ENCODE measurements around the gene HYAL2. TPM values are rescaled to one million over a fixed set of nuclear protein-coding genes. Genes with fewer than 3 reads are reported as not detected.
A peak's percentile ranks its signal among the peaks of the same experiment; 100 is the strongest.

Gene HYAL2
- total and polyA plus RNA-seq, 4 donors = 19.5 to 57.6 (median 33.2) TPM

GRCh38 chr3:50290161-50290641, 32.3 kb downstream of the HYAL2 start:
- peaks cover 5 to 41% (median 22%) of the 10 kb centered on the region in 4 donors for H3K36me3 ChIP-seq (ENCODE audit: control insufficient read depth in 4 of 4, insufficient read depth in 3 of 4, low read depth in 1 of 4, low read length in 3 of 4)
- H3K9ac ChIP-seq (ENCODE audit: low read depth in 1 of 2, low read length in 2 of 2) = no peak overlapping the region
- peaks cover 5 to 25% (median 17%) of the 10 kb centered on the region in 4 donors for H3K4me1 ChIP-seq (ENCODE audit: control insufficient read depth in 4 of 4, insufficient read depth in 4 of 4, low read length in 3 of 4)
- TF ChIP-seq FOXA2 (IDR thresholded peaks at IDR 0.05) (no peak), RAD21 (IDR thresholded peaks at IDR 0.05) (no peak), TAF1 (conservative IDR thresholded peaks at IDR 0.05) (no peak), SP1 (IDR thresholded peaks at IDR 0.05) (no peak), GABPA (IDR thresholded peaks at IDR 0.05 in 1 of 2, conservative IDR thresholded peaks at IDR 0.05 in 1 of 2) (no peak), FOXA1 (IDR thresholded peaks at IDR 0.05) (no peak), HNF4G (IDR thresholded peaks at IDR 0.05) (no peak), CTCF (IDR thresholded peaks at IDR 0.05; ENCODE audit: low read depth, low read length, missing input control) (no peak)
- H3K9me3 ChIP-seq (ENCODE audit: control insufficient read depth in 4 of 4, low read length in 3 of 4) = no peaks in the 10 kb centered on the region
- no peak overlapping the region for H3K4me3 ChIP-seq (ENCODE audit: low read depth in 1 of 3, low read length in 3 of 3)
- H3K27me3 ChIP-seq (ENCODE audit: control insufficient read depth in 4 of 4, insufficient read depth in 4 of 4, low read length in 3 of 4) = no peaks in the 10 kb centered on the region
- H3K27ac ChIP-seq (ENCODE audit: low read depth in 1 of 2, low read length in 2 of 2) = peak overlapping the region in 1 of 2 donors; percentile 97
- DNase-seq (ENCODE audit: low spot score) = no peak
- WGBS = 94% methylated on average over 16 of the region's 16 CpGs

GRCh38 chr3:50289130-50289529, 33.4 kb downstream of the HYAL2 start:
- no peak for DNase-seq (ENCODE audit: low spot score)

More at GRCh38 chr3:50289130-50289529, 33.4 kb downstream of the HYAL2 start:
- Histone ChIP-seq H3K9ac (ENCODE audit: low read depth in 1 of 2, low read length in 2 of 2) (no peak overlapping the region), H3K9me3 (ENCODE audit: control insufficient read depth in 4 of 4, low read length in 3 of 4) (no peaks in the 10 kb centered on the region), H3K27ac (ENCODE audit: low read depth in 1 of 2, low read length in 2 of 2) (no peak overlapping the region), H3K36me3 (ENCODE audit: control insufficient read depth in 4 of 4, insufficient read depth in 3 of 4, low read depth in 1 of 4, low read length in 3 of 4) (peaks cover 5 to 41% (median 22%) of the 10 kb centered on the region in 4 donors), H3K27me3 (ENCODE audit: control insufficient read depth in 4 of 4, insufficient read depth in 4 of 4, low read length in 3 of 4) (no peaks in the 10 kb centered on the region), H3K4me1 (ENCODE audit: control insufficient read depth in 4 of 4, insufficient read depth in 4 of 4, low read length in 3 of 4) (peaks cover 5 to 25% (median 17%) of the 10 kb centered on the region in 4 donors), H3K4me3 (ENCODE audit: low read depth in 1 of 3, low read length in 3 of 3) (no peak overlapping the region)
- TF ChIP-seq SP1 (IDR thresholded peaks at IDR 0.05) (no peak), FOXA1 (IDR thresholded peaks at IDR 0.05) (no peak), RXRA (IDR thresholded peaks at IDR 0.05) (no peak), HNF4A (conservative IDR thresholded peaks at IDR 0.05) (no peak), TAF1 (conservative IDR thresholded peaks at IDR 0.05) (no peak), MAX (IDR thresholded peaks at IDR 0.05) (no peak), YY1 (IDR thresholded peaks at IDR 0.05) (no peak), FOXA2 (IDR thresholded peaks at IDR 0.05) (no peak), REST (IDR thresholded peaks at IDR 0.05) (no peak), NR2F2 (IDR thresholded peaks at IDR 0.05) (no peak), HNF4G (IDR thresholded peaks at IDR 0.05) (no peak), EGR1 (IDR thresholded peaks at IDR 0.05; ENCODE audit: low read depth in 2 of 2) (no peak), ATF3 (IDR thresholded peaks at IDR 0.05) (no peak), RAD21 (IDR thresholded peaks at IDR 0.05) (no peak), CTCF (IDR thresholded peaks at IDR 0.05; ENCODE audit: low read depth, low read length, missing input control) (no peak), GABPA (IDR thresholded peaks at IDR 0.05 in 1 of 2, conservative IDR thresholded peaks at IDR 0.05 in 1 of 2) (no peak), ZBTB33 (IDR thresholded peaks at IDR 0.05) (no peak)
- 98% methylated on average over 6 of the region's 6 CpGs for WGBS

Data from liver (tissue), 9 donors.